K562 treated with DMSO at 1 percent for 12 hours (cell line): Measurements from ENCODE around the gene ARHGAP31. TPM values are rescaled to one million over a fixed set of nuclear protein-coding genes. Genes with fewer than 3 reads are reported as not detected.

Experiments
- total RNA-seq: library from RNA; unstranded; fragments of 300-600 nt; gene quantifications from 2 replicates; pipeline ENCODE4 v1.2.3, GENCODE V29; 2022; ENCODE audit not compliant: insufficient read depth

ARHGAP31 gene, protein sequence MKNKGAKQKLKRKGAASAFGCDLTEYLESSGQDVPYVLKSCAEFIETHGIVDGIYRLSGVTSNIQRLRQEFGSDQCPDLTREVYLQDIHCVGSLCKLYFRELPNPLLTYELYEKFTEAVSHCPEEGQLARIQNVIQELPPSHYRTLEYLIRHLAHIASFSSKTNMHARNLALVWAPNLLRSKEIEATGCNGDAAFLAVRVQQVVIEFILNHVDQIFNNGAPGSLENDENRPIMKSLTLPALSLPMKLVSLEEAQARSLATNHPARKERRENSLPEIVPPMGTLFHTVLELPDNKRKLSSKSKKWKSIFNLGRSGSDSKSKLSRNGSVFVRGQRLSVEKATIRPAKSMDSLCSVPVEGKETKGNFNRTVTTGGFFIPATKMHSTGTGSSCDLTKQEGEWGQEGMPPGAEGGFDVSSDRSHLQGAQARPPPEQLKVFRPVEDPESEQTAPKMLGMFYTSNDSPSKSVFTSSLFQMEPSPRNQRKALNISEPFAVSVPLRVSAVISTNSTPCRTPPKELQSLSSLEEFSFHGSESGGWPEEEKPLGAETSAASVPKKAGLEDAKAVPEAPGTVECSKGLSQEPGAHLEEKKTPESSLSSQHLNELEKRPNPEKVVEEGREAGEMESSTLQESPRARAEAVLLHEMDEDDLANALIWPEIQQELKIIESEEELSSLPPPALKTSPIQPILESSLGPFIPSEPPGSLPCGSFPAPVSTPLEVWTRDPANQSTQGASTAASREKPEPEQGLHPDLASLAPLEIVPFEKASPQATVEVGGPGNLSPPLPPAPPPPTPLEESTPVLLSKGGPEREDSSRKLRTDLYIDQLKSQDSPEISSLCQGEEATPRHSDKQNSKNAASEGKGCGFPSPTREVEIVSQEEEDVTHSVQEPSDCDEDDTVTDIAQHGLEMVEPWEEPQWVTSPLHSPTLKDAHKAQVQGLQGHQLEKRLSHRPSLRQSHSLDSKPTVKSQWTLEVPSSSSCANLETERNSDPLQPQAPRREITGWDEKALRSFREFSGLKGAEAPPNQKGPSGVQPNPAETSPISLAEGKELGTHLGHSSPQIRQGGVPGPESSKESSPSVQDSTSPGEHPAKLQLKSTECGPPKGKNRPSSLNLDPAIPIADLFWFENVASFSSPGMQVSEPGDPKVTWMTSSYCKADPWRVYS (N-terminal part only)
- 0.11 TPM in 1 of 2 replicates, not detected in the other for total RNA-seq

DNA sequence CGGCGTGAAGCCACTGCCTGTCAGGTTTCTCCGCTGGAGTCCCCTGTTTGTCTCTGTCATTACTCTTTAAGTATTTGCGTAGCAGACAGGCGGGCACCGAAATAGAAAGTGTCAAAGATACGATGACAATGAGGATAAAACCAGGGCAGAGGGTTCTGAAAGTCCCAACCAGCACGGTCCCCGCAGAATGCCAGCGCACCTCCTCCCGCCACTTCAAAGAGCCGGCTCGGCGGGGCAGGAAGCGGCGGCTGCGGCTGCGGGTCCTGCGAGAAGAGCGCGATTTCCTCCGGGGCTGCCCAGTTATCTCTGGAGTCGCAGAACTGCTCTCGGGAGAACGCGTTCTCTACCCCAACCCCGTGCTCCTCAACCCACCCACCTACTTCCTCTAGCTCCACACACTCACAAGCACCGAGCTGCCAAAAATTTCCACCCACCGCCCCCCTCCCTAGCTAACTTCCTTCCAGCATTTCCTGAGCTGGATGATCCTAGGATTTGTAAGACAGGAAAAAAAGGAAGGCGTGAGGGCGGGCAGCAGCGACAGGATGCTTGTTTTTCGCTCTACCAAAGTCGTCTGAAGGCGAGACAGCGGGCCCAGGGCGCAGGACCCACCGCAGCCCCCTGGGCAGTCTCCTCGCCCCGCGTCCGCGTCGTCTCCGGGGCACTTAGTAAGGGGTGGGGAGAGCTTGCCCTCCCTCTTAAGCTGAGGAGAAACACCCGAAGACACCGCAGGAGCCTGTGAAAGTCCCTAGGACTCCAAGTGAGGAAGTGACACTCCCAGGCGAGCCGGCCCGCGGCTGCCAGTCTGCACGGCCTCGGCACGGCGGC, at the start of gene ARHGAP31:
TSS of gene ARHGAP31 (plus strand) at position 513 of the 825 bp plus-strand sequence. CDS start 522 bp downstream, outside the sequence.

GRCh38 chr3:119463171-119464169, 169.3 kb downstream of the ARHGAP31 start, which contains the start of gene TMEM39A:
TSS of gene TMEM39A (minus strand) at chr3:119463615. CDS start at chr3:119462074, 1,541 bp downstream.

Other genes starting within 250 kb of the ARHGAP31 start
- not detected in 2 replicates for gene TEX55, start 148.2 kb upstream of the ARHGAP31 start, total RNA-seq
- not detected in 2 replicates for gene UPK1B, start 120.8 kb upstream of the ARHGAP31 start, total RNA-seq
- 8.6 and 13.5 TPM in 2 replicates for gene B4GALT4, start 53.5 kb upstream of the ARHGAP31 start, total RNA-seq
- 7.2 and 17.0 TPM in 2 replicates for gene TMEM39A, start 169.2 kb downstream of the ARHGAP31 start, total RNA-seq
- 2.5 and 6.4 TPM in 2 replicates for gene POGLUT1, start 174.6 kb downstream of the ARHGAP31 start, total RNA-seq
- 54.3 and 58.8 TPM in 2 replicates for gene TIMMDC1, start 204.2 kb downstream of the ARHGAP31 start, total RNA-seq